GM23248 (cell line): Measurements from ENCODE around the gene BMP5. TPM values are rescaled to one million over a fixed set of nuclear protein-coding genes. Genes with fewer than 3 reads are reported as not detected.

ENCODE experiments used
- DNase-seq: peaks from one replicate; pipeline ENCODE4 v3.0.0-alpha.2; 2015
- H2AFZ ChIP-seq: fragments of 200-600 bp; sonication (generic); 2 replicates; pipeline ENCODE4 v1.6.1; 2016; ENCODE audit warnings: antibody characterized with exemption
- H3F3A ChIP-seq: fragments of 200-600 bp; sonication (generic); 2 replicates; pipeline ENCODE4 v1.6.1; 2016; ENCODE audit warnings: mild to moderate bottlenecking, antibody characterized with exemption, mixed run types; ENCODE audit not compliant: insufficient read depth
- H3K27ac ChIP-seq: fragments of 200-600 bp; sonication (generic); 2 replicates; pipeline ENCODE4 v1.5.1; 2016; ENCODE audit warnings: mild to moderate bottlenecking
- H3K27me3 ChIP-seq: fragments of 200-600 bp; sonication (generic); replicated peaks from 2 replicates; pipeline ENCODE4 v1.6.1; 2016; ENCODE audit warnings: mild to moderate bottlenecking; ENCODE audit not compliant: insufficient read depth
- H3K36me3 ChIP-seq: fragments of 200-600 bp; sonication (generic); 2 replicates; pipeline ENCODE4 v1.6.1; 2016; ENCODE audit warnings: low read depth, mild to moderate bottlenecking
- H3K4me1 ChIP-seq: fragments of 200-600 bp; sonication (generic); 2 replicates; pipeline ENCODE4 v1.6.1; 2016; ENCODE audit warnings: mild to moderate bottlenecking; ENCODE audit not compliant: insufficient read depth
- H3K4me2 ChIP-seq: fragments of 200-600 bp; sonication (generic); one replicate; pipeline ENCODE4 v1.6.1; 2016; ENCODE audit warnings: mild to moderate bottlenecking; ENCODE audit not compliant: unreplicated experiment
- H3K4me3 ChIP-seq: fragments of 200-600 bp; sonication (generic); 2 replicates; pipeline ENCODE4 v1.5.1; 2016; ENCODE audit warnings: mild to moderate bottlenecking
- H3K79me2 ChIP-seq: fragments of 200-600 bp; sonication (generic); 2 replicates; pipeline ENCODE4 v1.6.1; 2016; ENCODE audit warnings: mild to moderate bottlenecking; ENCODE audit not compliant: insufficient read depth
- H3K9ac ChIP-seq: fragments of 200-600 bp; sonication (generic); 2 replicates; pipeline ENCODE4 v1.6.1; 2016; ENCODE audit warnings: mild to moderate bottlenecking
- H3K9me2 ChIP-seq: fragments of 200-600 bp; sonication (generic); 2 replicates; pipeline ENCODE4 v1.6.1; 2016; ENCODE audit warnings: mixed run types, mild to moderate bottlenecking, moderate library complexity; ENCODE audit not compliant: insufficient read depth
- H3K9me3 ChIP-seq: fragments of 200-600 bp; sonication (generic); one replicate; pipeline ENCODE4 v1.6.1; 2017; ENCODE audit warnings: low read depth
- H4K20me1 ChIP-seq: fragments of 200-600 bp; sonication (generic); 2 replicates; pipeline ENCODE4 v1.6.0; 2016; ENCODE audit not compliant: insufficient read depth
- EZH2 ChIP-seq: fragments of 200-600 bp; sonication (generic); IDR thresholded peaks from 2 replicates; pipeline ENCODE4 v1.6.1; 2018; ENCODE audit warnings: antibody characterized with exemption, mild to moderate bottlenecking; ENCODE audit not compliant: insufficient read depth, poor library complexity, severe bottlenecking
- EZH2phosphoT487 ChIP-seq: fragments of 200-600 bp; sonication (generic); IDR thresholded peaks from 2 replicates; pipeline ENCODE4 v1.6.1; 2018; ENCODE audit warnings: antibody characterized with exemption, moderate library complexity, mild to moderate bottlenecking, low read depth; ENCODE audit not compliant: insufficient read depth
- WGBS, 2 experiments: methylation state at CpG; one replicate each; pipeline ENCODE4 v1.1.6; 2015 to 2017; ENCODE audit warnings: low lambda C conversion rate in 2 of 2, low coverage in 1 of 2; ENCODE audit errors: missing lambda C conversion rate in 2 of 2; 5-methylcytosine and 5-hydroxymethylcytosine counted together
- in situ Hi-C: fragments of 300-500 bp; cut with MboI; formaldehyde crosslinking; loops from 2 replicates; pipeline ENCODE4 v1.15.0; 2020
- polyA plus RNA-seq: library from polyadenylated mRNA; unstranded; fragments of >200 nt; fragmentation: Nextera tagmentation; extraction: Ambion mirVana; gene quantifications from 2 replicates; pipeline ENCODE4 v1.2.1, GENCODE V29; 2016
- total RNA-seq: library from RNA; depleted of rRNA; stranded (reverse); fragments of >200 nt; shearing (Covaris generic); gene quantifications from 2 replicates; pipeline ENCODE4 v1.2.3, GENCODE V29; 2014; rRNA removed

Gene BMP5
- total RNA-seq = not detected in 2 replicates
- polyA plus RNA-seq = not detected in 2 replicates

DNA sequence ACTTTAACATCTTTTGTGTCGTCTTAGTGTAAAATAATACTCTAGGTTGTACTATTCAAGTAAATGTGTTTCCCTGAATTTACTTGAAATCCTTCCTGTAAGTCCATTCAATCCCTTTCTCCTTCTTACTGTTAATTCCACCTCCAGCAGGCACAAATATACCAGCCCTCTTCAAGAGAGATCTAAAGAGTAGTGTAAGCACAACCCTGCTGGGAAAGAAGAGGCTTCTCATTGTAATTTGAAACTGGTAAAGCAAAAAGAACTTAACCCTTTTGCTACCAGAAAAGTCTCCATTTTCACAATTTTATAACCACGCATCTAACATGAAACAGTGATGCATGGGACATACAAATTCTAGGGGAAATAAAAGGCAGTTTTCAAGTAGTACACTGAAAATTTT lies at the start of gene BMP5:
Gene BMP5, minus strand, starts transcription at position 191 of the 400 bp plus-strand sequence. CDS start 725 bp downstream, outside the sequence.
- WGBS, 2 experiments = 65 to 67% methylated on average over 2 of the region's 2 CpGs
- TF ChIP-seq EZH2 = no peak
- TF ChIP-seq EZH2phosphoT487 = no peak

DNA sequence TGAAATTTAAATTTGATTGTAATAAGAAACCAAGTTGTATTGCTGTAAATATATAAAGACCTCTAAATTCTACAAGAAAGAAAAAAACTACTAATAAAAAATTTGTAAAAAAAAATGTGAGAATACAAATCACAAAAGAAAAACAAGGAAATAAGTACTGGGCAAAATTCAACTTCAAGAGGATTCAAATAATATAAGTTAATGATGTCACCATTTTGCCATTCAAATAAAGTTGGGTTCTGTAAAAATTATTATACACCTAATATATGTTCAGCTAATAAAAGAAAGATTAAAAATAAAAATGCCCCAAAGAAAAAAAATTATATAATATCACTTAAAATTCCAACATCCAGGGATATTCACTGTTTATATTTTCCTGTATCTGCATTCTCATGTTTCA lies 47.0 kb upstream of the BMP5 start:
- H3K9ac ChIP-seq = no peak overlapping the region
- TF ChIP-seq EZH2 = no peak
- TF ChIP-seq EZH2phosphoT487 = no peak
- H3K4me2 ChIP-seq = no peak overlapping the region
- H3K36me3 ChIP-seq = no peaks in the 10 kb centered on the region
- in situ Hi-C loops = no loop called here
- H3K79me2 ChIP-seq = no peaks in the 10 kb centered on the region
- H4K20me1 ChIP-seq = no peaks in the 10 kb centered on the region
- DNase-seq = no peak
- H3F3A ChIP-seq = peaks cover 15% of the 10 kb centered on the region; the same call in 1 of the 2 replicates
- H2AFZ ChIP-seq = no peak overlapping the region
- no peak overlapping the region for H3K4me3 ChIP-seq
- H3K27ac ChIP-seq = no peak overlapping the region
- H3K27me3 ChIP-seq = no peaks in the 10 kb centered on the region
- H3K4me1 ChIP-seq = peaks cover 22% of the 10 kb centered on the region
- H3K9me2 ChIP-seq = no peaks in the 10 kb centered on the region
- no peaks in the 10 kb centered on the region for H3K9me3 ChIP-seq

More for the DNA sequence above, at the start of gene BMP5:
- no peaks in the 10 kb centered on the region for H3F3A ChIP-seq
- no peak within 1 kb of the TSS for H2AFZ ChIP-seq
- in situ Hi-C loops = no loop called here
- no peaks in the 10 kb centered on the region for H3K4me1 ChIP-seq
- H3K4me3 ChIP-seq = no peak within 1 kb of the TSS
- peaks cover 20% of the 10 kb centered on the region for H3K27me3 ChIP-seq
- H3K79me2 ChIP-seq = no peaks in the 10 kb centered on the region
- H3K36me3 ChIP-seq = no peaks in the 10 kb centered on the region
- no peak within 1 kb of the TSS for H3K9ac ChIP-seq
- H4K20me1 ChIP-seq = no peaks in the 10 kb centered on the region
- H3K9me2 ChIP-seq = no peaks in the 10 kb centered on the region
- DNase-seq = no peak
- no peaks in the 10 kb centered on the region for H3K9me3 ChIP-seq
- H3K27ac ChIP-seq = no peak within 1 kb of the TSS
- no peak within 1 kb of the TSS for H3K4me2 ChIP-seq

DNA sequence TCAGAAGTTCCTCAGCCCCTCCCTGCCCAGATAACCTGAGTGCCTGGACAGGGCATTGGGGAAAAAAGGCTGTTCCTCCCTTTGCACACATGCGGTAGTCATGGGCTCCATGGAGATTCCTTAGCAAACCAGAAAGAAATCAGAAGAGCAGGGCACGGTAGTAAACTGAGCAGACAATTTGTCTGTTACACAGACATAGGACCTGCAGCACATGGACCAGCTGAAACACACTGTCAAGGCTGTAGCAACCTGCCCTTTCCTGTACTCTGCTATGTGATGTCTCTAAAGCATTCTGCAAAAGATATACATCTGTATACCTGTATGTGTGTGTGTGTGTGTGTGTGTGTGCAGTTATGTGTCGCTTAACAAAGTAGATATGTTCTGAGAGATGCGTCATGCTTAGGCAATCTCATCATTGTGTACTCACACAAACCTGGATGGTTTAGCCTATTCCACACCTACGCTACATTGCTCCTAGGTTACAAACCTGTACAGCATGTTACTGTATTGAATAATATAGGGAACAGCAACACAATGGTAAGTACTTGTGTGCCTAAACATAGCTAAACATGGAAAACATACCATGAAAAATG lies 44.4 kb upstream of the BMP5 start:
- Histone ChIP-seq H3K4me3 (no peak overlapping the region), H3K27ac (no peak overlapping the region), H2AFZ (no peak overlapping the region), H3F3A (peaks cover 12% of the 10 kb centered on the region; the same call in 1 of the 2 replicates), H4K20me1 (no peaks in the 10 kb centered on the region), H3K4me1 (peaks cover 30% of the 10 kb centered on the region), H3K9ac (no peak overlapping the region), H3K79me2 (no peaks in the 10 kb centered on the region), H3K9me2 (no peaks in the 10 kb centered on the region; the same call in 1 of the 2 replicates), H3K36me3 (no peaks in the 10 kb centered on the region), H3K4me2 (no peak overlapping the region), H3K27me3 (no peaks in the 10 kb centered on the region), H3K9me3 (no peaks in the 10 kb centered on the region)
- no peak for TF ChIP-seq EZH2
- no peak for TF ChIP-seq EZH2phosphoT487
- in situ Hi-C loops = no loop called here
- DNase-seq = no peak
- WGBS, 2 experiments = 85 to 89% methylated on average over 5 of the region's 5 CpGs

DNA sequence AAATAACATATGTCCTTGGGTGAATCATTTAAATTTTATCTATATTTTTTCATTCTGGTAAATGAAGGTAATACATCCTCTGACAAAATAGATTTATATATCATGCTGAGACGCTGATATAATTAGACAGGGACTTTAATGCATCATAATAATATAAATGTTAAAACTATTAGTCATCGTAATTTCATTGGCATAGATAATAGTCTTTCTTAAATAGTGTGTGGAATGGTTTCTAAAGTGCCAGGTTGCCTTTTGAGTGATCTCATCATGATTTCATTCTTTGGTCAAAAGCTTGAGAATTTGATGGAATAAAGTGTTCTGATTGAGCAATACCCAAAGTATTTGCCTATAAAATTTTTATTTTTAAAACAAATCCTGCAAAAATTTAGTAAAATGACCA lies 43.2 kb upstream of the BMP5 start:
- Histone ChIP-seq H2AFZ (no peak overlapping the region), H3K36me3 (no peaks in the 10 kb centered on the region), H3K9me3 (no peaks in the 10 kb centered on the region), H4K20me1 (no peaks in the 10 kb centered on the region), H3K4me2 (peak overlapping the region; percentile 44), H3K4me3 (no peak overlapping the region), H3K9ac (no peak overlapping the region), H3K9me2 (no peaks in the 10 kb centered on the region; the same call in 1 of the 2 replicates), H3K79me2 (no peaks in the 10 kb centered on the region), H3F3A (peaks cover 12% of the 10 kb centered on the region; the same call in 1 of the 2 replicates), H3K4me1 (peaks cover 29% of the 10 kb centered on the region), H3K27ac (no peak overlapping the region), H3K27me3 (no peaks in the 10 kb centered on the region)
- TF ChIP-seq EZH2 (no peak), EZH2phosphoT487 (no peak)
- in situ Hi-C loops = no loop called here
- DNase-seq = peak; percentile 82
- WGBS, 2 experiments = 2 to 5% methylated on average over 2 of the region's 2 CpGs
